Tibial artery (tissue), 4 donors: ENCODE data around the gene SLC22A1.

Experiments
- DNase-seq, 2 donors: peaks; one replicate each; pipeline ENCODE4 v3.0.0-alpha.2; 2019
- H3K27ac ChIP-seq, 2 donors: fragments of 200-600 bp; sonication (generic) in 1 of 2; 1 replicate in 1 of 2; 2 replicates in 1 of 2; pipeline ENCODE4 v1.5.1; 2018 to 2019; ENCODE audit warnings: mild to moderate bottlenecking in 1 of 2
- H3K27me3 ChIP-seq, 2 donors: fragments of 200-600 bp; sonication (generic) in 1 of 2; one replicate each; pipeline versions ENCODE4 v1.5.1 to v1.6.0; 2016 to 2019
- H3K36me3 ChIP-seq, 3 donors: fragments of 200-600 bp; sonication (generic) in 2 of 3; one replicate each; pipeline ENCODE4 v1.5.1; 2016 to 2019; ENCODE audit warnings: mild to moderate bottlenecking in 2 of 3
- H3K4me1 ChIP-seq, 4 donors: fragments of 200-600 bp; sonication (generic) in 2 of 4; 1 replicate in 3 of 4; 2 replicates in 1 of 4; pipeline ENCODE4 v1.5.1; 2016 to 2019
- H3K4me3 ChIP-seq, 2 donors: fragments of 200-600 bp; sonication (generic) in 1 of 2; 1 replicate in 1 of 2; 2 replicates in 1 of 2; pipeline ENCODE4 v1.5.1; 2018 to 2019; ENCODE audit warnings: mild to moderate bottlenecking in 2 of 2
- H3K9me3 ChIP-seq, 3 donors: fragments of 200-600 bp; sonication (generic) in 1 of 3; one replicate each; pipeline ENCODE4 v1.5.1; 2016 to 2019
- intact Hi-C: fragments of 100-400 bp; cut with DNase I; formaldehyde crosslinking; loops from one replicate; pipeline ENCODE4 v1.15.0; 2023; ENCODE audit warnings: low total_unique reads
- TF ChIP-seq, protein P1 (sequence below), 2 experiments: fragments of 200-600 bp in 1 of 2; fragments of 450-650 bp in 1 of 2; IDR thresholded peaks; one replicate each; pipeline ENCODE4 v1.5.1; 2017 to 2019; ENCODE audit warnings: antibody characterized with exemption in 2 of 2, mild to moderate bottlenecking in 1 of 2, moderate library complexity in 1 of 2

SLC22A1 gene

GRCh38 chr6:160084198-160084776, 37.3 kb upstream of the SLC22A1 start:
- intact Hi-C loops = no loop called here
- Histone ChIP-seq H3K4me1 (peaks cover 0 to 6% (median 0%) of the 10 kb centered on the region in 4 donors), H3K36me3 (peaks cover 56 to 97% (median 72%) of the 10 kb centered on the region in 3 donors), H3K9me3 (no peaks in the 10 kb centered on the region), H3K27ac (no peak overlapping the region), H3K27me3 (no peaks in the 10 kb centered on the region), H3K4me3 (no peak overlapping the region)
- TF ChIP-seq, protein P1, sequence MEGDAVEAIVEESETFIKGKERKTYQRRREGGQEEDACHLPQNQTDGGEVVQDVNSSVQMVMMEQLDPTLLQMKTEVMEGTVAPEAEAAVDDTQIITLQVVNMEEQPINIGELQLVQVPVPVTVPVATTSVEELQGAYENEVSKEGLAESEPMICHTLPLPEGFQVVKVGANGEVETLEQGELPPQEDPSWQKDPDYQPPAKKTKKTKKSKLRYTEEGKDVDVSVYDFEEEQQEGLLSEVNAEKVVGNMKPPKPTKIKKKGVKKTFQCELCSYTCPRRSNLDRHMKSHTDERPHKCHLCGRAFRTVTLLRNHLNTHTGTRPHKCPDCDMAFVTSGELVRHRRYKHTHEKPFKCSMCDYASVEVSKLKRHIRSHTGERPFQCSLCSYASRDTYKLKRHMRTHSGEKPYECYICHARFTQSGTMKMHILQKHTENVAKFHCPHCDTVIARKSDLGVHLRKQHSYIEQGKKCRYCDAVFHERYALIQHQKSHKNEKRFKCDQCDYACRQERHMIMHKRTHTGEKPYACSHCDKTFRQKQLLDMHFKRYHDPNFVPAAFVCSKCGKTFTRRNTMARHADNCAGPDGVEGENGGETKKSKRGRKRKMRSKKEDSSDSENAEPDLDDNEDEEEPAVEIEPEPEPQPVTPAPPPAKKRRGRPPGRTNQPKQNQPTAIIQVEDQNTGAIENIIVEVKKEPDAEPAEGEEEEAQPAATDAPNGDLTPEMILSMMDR (IDR thresholded peaks at IDR 0.05) = no peak
- DNase-seq = no peak

DNA sequence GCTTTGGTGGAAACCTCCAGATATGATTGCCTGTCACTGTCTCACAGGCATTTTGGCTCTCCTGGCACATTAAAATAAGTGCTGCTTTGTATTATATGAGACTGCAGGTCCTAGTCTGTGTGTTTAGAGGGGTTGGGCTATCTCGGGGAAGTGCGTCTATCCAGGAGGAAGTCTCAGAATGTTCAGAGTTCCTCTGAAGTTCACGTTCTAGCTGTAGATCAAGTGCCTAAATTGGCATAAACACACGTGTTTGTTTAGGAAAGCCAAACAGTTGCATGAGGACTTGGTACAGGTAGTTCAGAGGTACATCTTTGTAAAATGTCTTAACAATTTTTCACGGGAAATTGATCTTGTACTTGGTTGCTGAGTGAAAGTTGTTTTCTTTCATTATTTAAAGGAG, 36.4 kb upstream of the SLC22A1 start:
- H3K27ac ChIP-seq = no peak overlapping the region
- no peak for DNase-seq
- TF ChIP-seq, protein P1 (IDR thresholded peaks at IDR 0.05) = no peak
- H3K27me3 ChIP-seq = no peaks in the 10 kb centered on the region
- H3K4me1 ChIP-seq = peaks cover 0 to 6% (median 0%) of the 10 kb centered on the region in 4 donors
- H3K9me3 ChIP-seq = no peaks in the 10 kb centered on the region
- intact Hi-C loops = loop anchor here (5.0 kb wide), 1 partner anchor 372 kb away; no protein-coding TSS in a partner anchor
- H3K4me3 ChIP-seq = no peak overlapping the region
- H3K36me3 ChIP-seq = peaks cover 56 to 97% (median 72%) of the 10 kb centered on the region in 3 donors

DNA sequence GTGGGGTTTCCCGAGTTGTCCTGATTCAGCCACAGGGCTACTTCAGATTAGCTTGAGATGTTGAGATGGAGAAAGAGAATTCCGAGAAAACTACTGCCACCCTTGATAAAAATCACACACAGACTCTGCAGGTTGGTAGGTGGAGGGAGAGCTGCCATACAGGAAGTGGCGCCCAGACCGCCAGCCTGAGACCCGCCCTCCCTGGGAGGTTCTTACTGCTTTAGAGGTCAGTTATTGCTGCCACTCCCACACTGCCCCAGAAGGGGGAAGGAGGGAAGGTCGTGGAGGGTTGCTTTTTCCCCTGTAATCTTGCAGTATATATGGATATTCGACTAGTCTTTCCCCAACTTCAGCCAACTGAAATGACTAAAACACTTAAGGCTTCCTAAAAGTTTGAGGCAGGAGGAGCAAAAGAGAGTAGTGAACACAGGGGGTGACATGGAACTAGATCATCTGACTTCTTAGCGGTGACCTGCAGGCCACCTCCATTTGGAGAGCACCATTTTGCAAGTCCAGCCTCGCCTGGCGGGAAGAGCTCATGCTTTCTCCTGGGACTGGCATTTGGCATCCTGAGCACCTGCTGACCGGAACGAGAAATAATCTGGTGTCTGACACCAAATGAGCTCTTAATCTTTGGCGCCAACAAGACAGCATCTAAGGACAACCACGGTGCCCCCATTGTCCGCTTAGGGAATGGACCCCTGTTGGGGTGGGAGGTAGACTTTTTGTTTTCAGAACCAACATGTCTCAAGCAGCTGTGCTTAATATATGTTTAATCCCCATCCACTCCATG, 35.7 kb upstream of the SLC22A1 start:
- TF ChIP-seq, protein P1 (IDR thresholded peaks at IDR 0.05) = no peak
- DNase-seq = no peak
- Histone ChIP-seq H3K9me3 (no peaks in the 10 kb centered on the region), H3K4me3 (no peak overlapping the region), H3K36me3 (peaks cover 56 to 97% (median 72%) of the 10 kb centered on the region in 3 donors), H3K27me3 (no peaks in the 10 kb centered on the region), H3K27ac (no peak overlapping the region), H3K4me1 (peaks cover 0 to 6% (median 0%) of the 10 kb centered on the region in 4 donors)
- intact Hi-C loops = loop anchor here (5.0 kb wide), 1 partner anchor 371 kb away; no protein-coding TSS in a partner anchor

DNA sequence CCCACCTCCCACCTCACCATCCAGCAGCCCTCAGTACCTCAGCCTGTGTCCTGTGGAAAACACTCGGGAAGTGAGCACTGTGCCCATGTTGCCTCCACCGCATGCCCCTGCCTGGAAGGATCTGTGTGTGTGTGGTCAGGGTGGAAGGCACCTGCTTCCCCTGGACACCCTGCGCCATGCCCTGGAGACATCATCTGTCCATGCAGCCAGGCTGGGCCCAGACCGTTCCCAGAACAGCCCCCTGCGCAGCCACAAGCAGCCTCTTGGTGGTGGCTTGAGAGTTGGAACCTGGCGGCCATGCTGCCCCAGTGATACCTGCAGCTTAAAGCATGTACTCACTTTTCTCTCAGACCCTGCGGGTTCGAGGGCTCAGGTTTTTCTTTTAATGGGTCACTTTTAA, 34.9 kb upstream of the SLC22A1 start:
- intact Hi-C loops = loop anchor here (5.0 kb wide), 1 partner anchor 371 kb away; no protein-coding TSS in a partner anchor
- no peak overlapping the region for H3K4me3 ChIP-seq
- H3K27ac ChIP-seq = no peak overlapping the region
- TF ChIP-seq, protein P1 (IDR thresholded peaks at IDR 0.05) = no peak
- peaks cover 0 to 6% (median 0%) of the 10 kb centered on the region in 4 donors for H3K4me1 ChIP-seq
- peak in 1 of 2 donors; percentile 63 for DNase-seq
- peaks cover 54 to 97% (median 72%) of the 10 kb centered on the region in 3 donors for H3K36me3 ChIP-seq
- no peaks in the 10 kb centered on the region for H3K27me3 ChIP-seq
- H3K9me3 ChIP-seq = no peaks in the 10 kb centered on the region

DNA sequence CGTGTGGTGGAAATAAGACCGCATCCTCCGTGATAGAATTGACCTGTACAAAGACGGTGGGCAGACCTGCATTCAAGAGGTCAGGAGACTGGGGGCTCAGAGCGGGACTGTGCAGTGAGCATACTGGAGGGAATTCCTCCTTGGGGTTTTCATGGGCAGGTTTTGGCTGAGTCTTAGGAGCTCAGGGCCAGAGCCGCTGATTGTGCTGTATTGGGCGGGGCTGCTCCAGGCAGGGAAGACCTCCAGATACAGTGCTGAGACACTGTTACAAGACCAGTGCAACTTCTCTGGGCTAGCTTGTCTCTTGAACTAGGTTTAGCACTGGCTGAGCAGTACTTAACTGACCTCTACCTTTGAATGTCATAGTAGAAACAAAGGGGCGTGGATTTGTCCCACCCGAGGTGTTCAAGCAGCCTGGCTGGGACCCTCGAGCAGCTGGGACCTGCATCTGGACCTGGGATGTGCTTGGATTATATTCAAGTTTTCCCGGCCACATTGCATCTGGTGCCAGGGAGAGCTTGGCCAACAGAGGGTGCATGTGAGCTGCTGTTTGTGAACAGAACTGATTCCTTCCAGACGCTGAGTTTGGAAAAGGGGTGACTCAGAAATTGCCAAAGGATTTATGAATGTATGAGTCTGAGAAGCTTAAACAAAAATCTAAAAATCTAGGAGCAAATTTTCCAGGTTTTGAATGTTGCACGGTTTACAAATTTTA, 33.4 kb upstream of the SLC22A1 start:
- Histone ChIP-seq H3K27me3 (no peaks in the 10 kb centered on the region), H3K27ac (no peak overlapping the region), H3K4me1 (peaks cover 0 to 6% (median 0%) of the 10 kb centered on the region in 4 donors), H3K36me3 (peaks cover 55 to 97% (median 76%) of the 10 kb centered on the region in 3 donors), H3K4me3 (no peak overlapping the region), H3K9me3 (no peaks in the 10 kb centered on the region)
- TF ChIP-seq, protein P1 (IDR thresholded peaks at IDR 0.05) = peak; percentile 76 to 85
- intact Hi-C loops = loop anchor here (5.0 kb wide), 1 partner anchor 369 kb away; no protein-coding TSS in a partner anchor
- peak; percentile 63 to 82 for DNase-seq
